NCI-H2196 (cell line): ENCODE results near the gene TBX18.

Experiments used
- DNase-seq: peaks from one replicate; lab custom pipeline; 2025; ENCODE audit not compliant: unreplicated experiment; lab: John Stamatoyannopoulos, UW

The TBX18 gene

GRCh38 chr6:84764332-84765049 is at the start of gene TBX18:
TBX18 (minus strand) TSS chr6:84764598; CDS start chr6:84764181, 417 bp downstream.
- DNase-seq, result no peak

DNA sequence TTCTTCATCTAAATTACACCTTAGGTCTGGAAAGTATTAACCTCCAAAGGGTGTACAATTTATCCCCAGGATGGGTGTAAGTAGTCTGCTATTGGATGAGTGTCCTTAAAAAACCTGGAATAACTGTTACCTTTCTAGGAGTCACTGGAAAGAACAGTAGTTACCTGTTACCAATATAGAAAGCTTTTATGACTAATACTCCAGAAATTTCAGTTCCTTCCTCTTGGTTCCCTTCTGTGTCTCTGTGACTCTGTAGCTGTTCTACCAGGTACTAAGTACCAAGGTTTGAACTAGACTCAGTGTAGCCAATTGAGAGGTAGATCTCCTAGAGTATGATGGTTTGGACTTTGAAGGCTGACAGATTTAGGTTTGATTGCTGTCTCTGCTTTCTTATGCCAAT is 47.0 kb upstream of the TBX18 start:
- DNase-seq, result no peak

DNA sequence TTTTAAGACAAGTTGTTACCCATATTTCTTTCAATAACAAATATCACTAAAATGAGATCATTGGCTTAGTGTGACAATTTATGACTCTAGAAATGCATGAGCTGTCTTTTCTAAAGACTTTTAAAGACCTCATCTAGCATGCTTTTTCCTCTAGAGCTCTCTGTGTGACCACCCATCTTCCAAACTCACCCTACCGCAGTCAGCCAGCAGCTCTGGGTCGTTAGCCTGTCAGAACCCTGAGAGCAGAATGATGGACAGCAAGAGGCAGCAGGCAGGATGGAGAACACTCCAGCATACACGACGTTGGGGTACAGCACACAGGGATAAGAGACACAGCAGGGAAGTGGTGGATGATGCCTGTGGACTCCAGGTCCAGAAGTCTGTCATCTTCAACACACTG is 45.1 kb upstream of the TBX18 start:
- DNase-seq, result no peak

- DNase-seq, result no peak
Observed at GRCh38 chr6:84808491-84809061, 44.2 kb upstream of the TBX18 start.

- no peak for DNase-seq
Observed at GRCh38 chr6:84805145-84805544, 40.7 kb upstream of the TBX18 start.

- no peak for DNase-seq
Observed at GRCh38 chr6:84804720-84805119, 40.3 kb upstream of the TBX18 start.

- no peak for DNase-seq
Observed at GRCh38 chr6:84801250-84801649, 36.9 kb upstream of the TBX18 start.

DNA sequence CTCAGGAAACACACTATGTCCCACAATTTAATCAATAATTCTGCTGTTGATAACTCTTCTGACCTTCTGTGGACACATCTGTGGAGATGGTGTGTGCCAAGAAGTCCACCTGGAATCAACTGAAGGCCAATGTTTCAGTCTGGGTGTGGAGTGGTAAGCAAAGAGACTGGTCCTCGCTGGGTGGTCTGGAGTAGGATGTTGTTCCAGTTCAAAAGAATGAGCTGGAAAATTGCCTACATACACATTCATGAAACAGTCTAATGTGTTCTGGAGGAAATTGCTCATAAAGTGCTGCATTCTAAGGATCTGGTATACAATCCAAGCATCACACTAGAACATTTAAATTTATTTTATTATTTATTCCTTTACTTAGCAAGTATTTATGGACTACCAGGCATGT is 33.9 kb upstream of the TBX18 start:
- DNase-seq, result no peak

GRCh38 chr6:84796343-84796742 is 31.9 kb upstream of the TBX18 start:
- no peak for DNase-seq

GRCh38 chr6:84791927-84792326 is 27.5 kb upstream of the TBX18 start:
- no peak for DNase-seq

DNA sequence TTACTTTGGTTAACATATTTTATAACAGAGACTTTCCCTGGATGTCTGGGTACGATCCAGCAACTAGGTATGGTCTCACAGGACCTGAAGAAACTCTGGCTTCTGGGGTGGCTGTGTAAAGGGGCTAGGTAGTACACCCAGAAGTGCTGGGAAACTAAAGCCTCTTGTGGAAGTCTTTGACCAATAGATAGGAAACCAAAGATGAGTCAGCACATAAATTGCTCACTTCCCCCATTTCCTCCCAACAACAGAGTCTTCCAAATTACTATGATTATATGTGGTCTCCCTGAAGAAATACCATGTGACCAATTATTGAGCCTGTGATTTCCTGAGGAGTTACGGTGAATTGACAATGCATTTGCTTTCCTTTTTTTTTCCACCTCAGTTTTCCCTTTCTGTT is 26.8 kb upstream of the TBX18 start:
- DNase-seq, result no peak

DNA sequence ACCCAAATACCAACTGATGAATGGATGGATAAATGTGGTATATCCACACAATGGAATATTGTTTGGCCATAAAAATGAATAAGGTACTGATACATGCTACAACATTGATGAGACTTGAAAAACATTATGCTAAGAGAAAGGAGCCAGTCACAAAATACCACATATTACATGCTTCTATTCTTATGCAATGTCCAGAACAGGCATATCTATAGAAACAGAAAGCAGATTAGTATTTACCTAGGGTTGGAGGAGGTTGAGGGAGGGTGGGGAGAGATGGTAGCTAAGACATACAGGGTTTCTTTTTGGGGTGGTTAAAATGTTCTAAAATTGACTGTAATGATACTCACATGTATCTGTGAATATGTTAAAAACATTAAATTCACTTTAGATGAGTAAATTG is 24.8 kb upstream of the TBX18 start:
- DNase-seq, result no peak

GRCh38 chr6:84788689-84789088 is 24.3 kb upstream of the TBX18 start:
- DNase-seq, result no peak

DNA sequence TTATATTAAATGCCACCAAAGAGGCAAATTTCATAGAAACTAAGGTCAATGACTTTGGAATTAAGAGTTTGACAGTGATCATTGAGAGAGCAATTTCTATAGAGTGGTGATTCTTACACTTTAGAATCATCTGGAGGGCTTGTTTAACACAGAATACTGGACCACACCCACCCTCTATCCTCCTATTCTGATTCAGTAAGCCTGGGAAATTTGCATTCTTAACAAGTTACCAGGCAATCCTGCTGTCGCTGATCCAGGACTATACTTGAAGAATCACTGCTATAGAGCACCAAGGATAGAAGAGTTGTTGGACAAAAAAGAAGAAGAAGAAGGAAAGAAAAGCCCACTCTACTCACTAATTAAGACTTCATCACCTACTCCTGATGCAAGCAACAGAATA is 21.3 kb upstream of the TBX18 start:
- no peak for DNase-seq

DNA sequence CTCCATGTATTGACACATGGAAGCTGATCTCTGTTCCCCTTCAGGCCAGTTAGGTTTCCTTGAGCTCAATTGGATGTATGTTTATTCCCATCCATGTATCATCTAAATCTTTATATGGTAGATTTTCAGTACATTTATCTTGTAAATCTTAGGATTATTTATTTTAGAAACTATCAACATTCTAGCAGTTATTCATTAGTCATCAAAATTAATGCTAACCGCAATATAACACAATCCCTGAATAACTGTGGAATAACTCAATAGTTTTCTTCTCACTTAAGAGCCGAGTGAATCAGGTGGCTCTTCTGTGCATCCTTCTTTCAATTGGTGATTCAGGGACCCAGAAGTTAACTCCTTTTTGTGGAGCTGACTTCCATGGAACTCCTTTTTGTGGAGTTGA is 15.5 kb upstream of the TBX18 start:
- DNase-seq, result no peak

DNA sequence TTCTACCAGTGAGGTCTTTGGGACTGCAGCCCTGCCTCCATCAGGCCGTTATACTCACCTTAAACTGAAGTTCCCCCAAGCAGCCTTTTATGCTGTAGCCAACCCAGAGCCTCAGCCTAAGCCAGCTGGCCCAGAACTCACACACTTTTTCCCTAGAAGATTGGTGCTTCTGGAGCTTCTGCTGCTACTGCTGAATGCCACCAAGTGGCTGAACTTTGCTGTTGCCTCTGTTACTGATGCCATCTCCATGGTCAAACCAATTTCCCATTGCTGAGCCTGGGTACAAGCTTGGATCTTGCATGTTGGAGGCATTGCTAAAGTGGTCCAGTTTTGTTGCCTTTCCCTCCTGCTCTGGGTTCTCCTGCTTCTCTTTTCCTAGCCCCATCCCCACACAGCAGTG is 15.0 kb upstream of the TBX18 start:
- DNase-seq, result no peak

DNA sequence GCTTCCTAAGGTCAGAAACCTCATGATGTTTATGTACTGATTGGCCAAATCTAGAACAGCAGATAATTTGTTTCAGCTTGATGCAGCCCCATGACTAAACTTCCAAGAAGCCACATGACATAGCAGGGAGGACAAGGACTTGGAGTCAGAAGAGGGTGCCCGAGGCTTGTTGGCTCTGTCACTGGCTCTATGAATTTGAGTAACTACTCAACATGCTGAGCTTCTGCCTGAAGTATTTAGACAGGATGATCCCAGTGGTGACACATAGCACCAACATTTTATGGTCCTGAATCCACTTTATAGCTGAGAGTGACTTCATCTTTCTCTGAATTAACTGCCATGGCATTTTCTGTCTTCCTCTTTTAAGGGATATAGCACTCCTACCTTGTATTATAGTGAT is 13.5 kb upstream of the TBX18 start:
- no peak for DNase-seq

GRCh38 chr6:84776392-84776791 is 12.0 kb upstream of the TBX18 start:
- no peak for DNase-seq

DNA sequence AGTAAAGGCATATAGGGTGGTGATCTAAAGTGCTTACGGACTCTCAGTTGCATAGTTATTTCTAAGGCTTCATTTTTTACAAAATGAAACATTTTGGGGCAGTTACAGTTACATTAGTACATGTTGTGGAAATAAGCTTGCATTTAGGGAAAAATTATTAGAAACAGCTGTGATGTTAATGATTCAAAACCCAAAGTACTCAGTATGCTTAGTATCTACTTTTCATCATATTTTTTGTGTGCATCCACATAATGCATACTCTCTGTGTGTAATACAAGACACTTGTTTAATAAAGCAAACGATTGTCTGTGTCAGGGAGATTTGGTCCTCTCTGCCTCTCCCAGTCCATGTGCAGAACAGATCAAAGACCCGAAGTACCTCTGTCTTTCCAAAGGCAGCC is 11.4 kb upstream of the TBX18 start:
- no peak for DNase-seq

GRCh38 chr6:84774985-84775284 is 10.5 kb upstream of the TBX18 start:
- DNase-seq, result no peak

- no peak for DNase-seq
Observed at GRCh38 chr6:84774157-84774984, 10.0 kb upstream of the TBX18 start.

GRCh38 chr6:84773431-84774156 is 9.2 kb upstream of the TBX18 start:
- DNase-seq, result no peak
